ENCODE data around the gene CCDC191.

- no peak for TF ChIP-seq CTCF (conservative IDR thresholded peaks at IDR 0.05; ENCODE audit: low read length)
- no peak for TF ChIP-seq EZH2phosphoT487 (IDR thresholded peaks at IDR 0.05; ENCODE audit: borderline replicate concordance, low read depth, low read length)
These were observed 78.5 kb downstream of the CCDC191 start for GRCh38 chr3:113977822-113978221.

All from OCI-LY7 (cell line).